ENCODE data around the gene UGGT1.

The UGGT1 gene

DNA sequence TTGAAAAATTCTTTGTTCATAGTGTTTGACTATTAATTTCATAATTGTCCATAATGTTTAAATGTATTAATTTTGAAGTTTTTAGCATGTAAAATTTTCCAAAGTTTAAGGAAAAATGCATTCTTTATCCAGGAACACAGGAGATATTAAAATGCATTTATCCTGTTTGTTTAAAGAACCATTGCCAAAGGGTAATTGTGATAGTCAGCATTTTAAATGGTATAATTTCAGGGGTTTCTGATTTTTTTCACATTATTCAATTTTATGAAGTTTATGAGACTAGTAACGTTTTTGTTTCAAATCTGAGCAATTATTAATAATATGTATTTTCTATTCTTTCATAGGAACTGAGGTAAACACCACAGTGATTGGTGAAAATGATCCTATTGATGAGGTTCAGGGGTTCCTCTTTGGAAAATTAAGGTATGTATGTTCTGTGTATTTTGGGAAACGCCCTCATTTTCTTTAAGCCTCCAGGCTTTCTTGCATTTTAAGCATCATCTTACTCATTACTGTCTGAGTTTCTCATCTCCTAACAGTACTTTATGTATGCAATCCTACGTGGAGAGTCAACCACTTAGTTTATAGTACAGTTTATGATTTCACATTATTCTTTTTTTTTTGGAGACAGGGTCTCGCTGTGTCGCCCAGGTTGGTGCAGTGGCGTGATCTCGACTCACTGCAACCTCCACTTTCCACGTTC lies 25.1 kb downstream of the UGGT1 start:
- no peak for TF ChIP-seq CTCF (IDR thresholded peaks at IDR 0.05; ENCODE audit: insufficient read depth, low read length, missing control alignments)
- ChIA-PET POLR2A (no interaction called here), CTCF (no interaction called here)
- no peak for DNase-seq (ENCODE audit: low read depth, low spot score)
- no peak overlapping the region for H3K4me3 ChIP-seq (ENCODE audit: low read depth, low read length)

DNA sequence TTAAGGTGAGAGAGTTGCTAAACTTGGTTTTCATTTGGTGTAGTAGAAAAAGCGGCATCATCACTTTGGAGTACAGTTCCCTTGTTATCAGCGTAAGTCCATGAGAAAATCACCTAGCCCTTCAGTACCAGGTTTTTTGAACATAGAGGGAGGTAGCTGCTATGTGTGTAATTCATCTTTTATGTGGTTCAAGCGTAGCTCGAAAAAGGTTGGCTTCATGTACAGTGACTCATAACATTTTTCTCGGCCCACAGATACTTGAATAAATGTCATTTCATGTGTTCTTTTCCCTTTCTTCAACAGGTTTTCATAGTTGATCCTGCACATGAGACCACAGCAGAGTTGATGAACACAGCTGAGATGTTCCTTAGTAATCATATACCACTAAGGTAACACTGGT lies 43.6 kb downstream of the UGGT1 start:
- no peak overlapping the region for H3K4me3 ChIP-seq (ENCODE audit: low read depth, low read length)
- no peak for TF ChIP-seq CTCF (IDR thresholded peaks at IDR 0.05; ENCODE audit: insufficient read depth, low read length, missing control alignments)
- CTCF ChIA-PET = no interaction called here
- DNase-seq (ENCODE audit: low read depth, low spot score) = no peak
- POLR2A ChIA-PET = interaction anchor here (0.5 kb wide), 1 partner anchor 276 kb away, joined by 3 read pairs; no protein-coding TSS in a partner anchor

DNA sequence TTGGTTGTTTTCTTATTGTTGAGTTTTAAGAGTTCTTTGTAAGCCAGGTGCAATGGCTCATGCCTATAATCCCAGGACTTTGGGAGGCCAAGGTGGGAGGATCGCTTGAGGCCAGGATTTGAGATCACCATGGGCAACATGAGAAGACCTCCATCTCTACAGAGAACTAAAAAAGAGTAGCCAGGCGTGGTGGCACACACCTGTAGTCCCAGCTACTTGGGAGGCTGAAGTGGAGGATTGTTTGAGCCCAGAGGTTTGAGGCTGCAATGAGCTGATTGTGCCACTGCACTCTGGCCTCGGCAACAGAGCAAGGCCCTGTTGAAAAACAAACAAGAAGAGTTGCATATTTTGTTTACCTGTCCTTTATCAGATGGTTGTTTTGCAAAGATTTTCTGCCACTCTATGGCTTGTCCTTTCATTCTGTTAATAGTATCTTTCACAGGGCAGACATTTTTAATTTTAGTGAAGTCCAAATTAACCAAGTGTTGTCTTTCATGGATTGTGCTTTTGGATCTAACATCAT lies 46.2 kb downstream of the UGGT1 start:
- TF ChIP-seq CTCF (IDR thresholded peaks at IDR 0.05; ENCODE audit: insufficient read depth, low read length, missing control alignments) = no peak
- no peak overlapping the region for H3K4me3 ChIP-seq (ENCODE audit: low read depth, low read length)
- CTCF ChIA-PET = interaction anchor here (1.0 kb wide), 1 partner anchor 29 kb away, joined by 3 read pairs; no protein-coding TSS in a partner anchor
- POLR2A ChIA-PET = no interaction called here
- DNase-seq (ENCODE audit: low read depth, low spot score) = no peak

- CTCF ChIA-PET = no interaction called here
- TF ChIP-seq CTCF (IDR thresholded peaks at IDR 0.05; ENCODE audit: insufficient read depth, low read length, missing control alignments) = no peak
- DNase-seq (ENCODE audit: low read depth, low spot score) = no peak
- H3K4me3 ChIP-seq (ENCODE audit: low read depth, low read length) = no peak overlapping the region
- POLR2A ChIA-PET = interaction anchor here (0.5 kb wide), 1 partner anchor 52 kb away, joined by 4 read pairs; no protein-coding TSS in a partner anchor
Observed at GRCh38 chr2:128139624-128140023, 48.6 kb downstream of the UGGT1 start.

GRCh38 chr2:128145651-128146050 lies 54.7 kb downstream of the UGGT1 start:
- TF ChIP-seq CTCF (IDR thresholded peaks at IDR 0.05; ENCODE audit: insufficient read depth, low read length, missing control alignments) = no peak
- ChIA-PET POLR2A (no interaction called here), CTCF (no interaction called here)
- H3K4me3 ChIP-seq (ENCODE audit: low read depth, low read length) = no peak overlapping the region
- DNase-seq (ENCODE audit: low read depth, low spot score) = no peak

- DNase-seq (ENCODE audit: low read depth, low spot score) = no peak
- no peak for TF ChIP-seq CTCF (IDR thresholded peaks at IDR 0.05; ENCODE audit: insufficient read depth, low read length, missing control alignments)
- H3K4me3 ChIP-seq (ENCODE audit: low read depth, low read length) = no peak overlapping the region
- ChIA-PET POLR2A (no interaction called here), CTCF (no interaction called here)
Observed at GRCh38 chr2:128153786-128154185, 62.8 kb downstream of the UGGT1 start.

Data from AG04449 (cell line).